SK-N-SH (cell line): ENCODE measurements around the gene PPP2R3B.

Experiments used
- EP300 ChIP-seq, 2 experiments: IDR thresholded peaks; 2 replicates each; pipeline versions ENCODE4 v1.4.0 to v1.6.1; 2012; ENCODE audit warnings: borderline replicate concordance in 1 of 2, low read depth in 1 of 2, low read length in 1 of 2
- GABPA ChIP-seq: IDR thresholded peaks from 2 replicates; pipeline ENCODE4 v1.4.0; 2012; ENCODE audit warnings: low read depth, mild to moderate bottlenecking
- MAX ChIP-seq: IDR thresholded peaks from 2 replicates; pipeline ENCODE4 v1.4.0; 2012; ENCODE audit warnings: low read depth
- MEF2A ChIP-seq: IDR thresholded peaks from 2 replicates; pipeline ENCODE4 v1.4.0; 2012; ENCODE audit warnings: low read depth, borderline replicate concordance
- MXI1 ChIP-seq: IDR thresholded peaks from 2 replicates; pipeline ENCODE4 v1.6.1; 2012; ENCODE audit warnings: mild to moderate bottlenecking, low read depth, low read length, improper control_type of control experiment
- POLR2AphosphoS5 ChIP-seq: IDR thresholded peaks from 2 replicates; pipeline ENCODE4 v1.6.1; 2012; ENCODE audit warnings: low read depth, low read length
- RAD21 ChIP-seq: IDR thresholded peaks from 2 replicates; pipeline ENCODE4 v1.6.1; 2012; ENCODE audit warnings: mild to moderate bottlenecking, low read length
- RCOR1 ChIP-seq: fragments of 150-350 bp; IDR thresholded peaks from 2 replicates; pipeline ENCODE4 v1.6.1; 2017; ENCODE audit warnings: antibody characterized with exemption, low read length
- TAF1 ChIP-seq: IDR thresholded peaks from 2 replicates; pipeline ENCODE4 v1.6.1; 2012; ENCODE audit warnings: low read depth, mild to moderate bottlenecking, low read length, moderate library complexity, borderline replicate concordance
- YY1 ChIP-seq: IDR thresholded peaks from 2 replicates; pipeline ENCODE4 v1.4.0; 2012; ENCODE audit warnings: low read depth, mild to moderate bottlenecking
- TF ChIP-seq, protein P1 (sequence below): fragments of 200-600 bp; sonication (generic); IDR thresholded peaks from 2 replicates; pipeline ENCODE4 v1.6.1; 2017; ENCODE audit warnings: antibody characterized with exemption, mild to moderate bottlenecking, moderate library complexity
- TF ChIP-seq, protein P2 (sequence below): fragments of 150-350 bp; IDR thresholded peaks from 2 replicates; pipeline ENCODE4 v1.6.1; 2017; ENCODE audit warnings: antibody characterized with exemption, low read length, low read depth, borderline replicate concordance

DNA sequence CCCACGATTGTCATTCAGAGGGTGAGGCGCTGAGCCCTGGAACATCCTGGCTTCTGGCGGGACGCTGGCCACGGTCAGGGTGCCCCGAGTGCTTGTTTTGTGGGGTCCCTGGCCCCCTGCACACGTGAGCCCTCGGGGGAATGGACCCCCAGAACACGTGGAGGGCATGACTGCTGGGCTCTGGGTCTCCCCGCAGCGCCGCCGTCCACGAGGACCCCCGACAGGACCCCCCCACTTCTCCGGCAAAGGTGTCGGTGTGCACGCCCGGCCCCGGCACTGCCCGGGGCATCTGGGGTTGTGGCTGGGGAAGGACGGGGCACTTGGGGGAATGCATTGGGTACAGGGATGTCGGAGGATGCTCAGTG is 54.2 kb downstream of the PPP2R3B start:
- TF ChIP-seq, protein P1, sequence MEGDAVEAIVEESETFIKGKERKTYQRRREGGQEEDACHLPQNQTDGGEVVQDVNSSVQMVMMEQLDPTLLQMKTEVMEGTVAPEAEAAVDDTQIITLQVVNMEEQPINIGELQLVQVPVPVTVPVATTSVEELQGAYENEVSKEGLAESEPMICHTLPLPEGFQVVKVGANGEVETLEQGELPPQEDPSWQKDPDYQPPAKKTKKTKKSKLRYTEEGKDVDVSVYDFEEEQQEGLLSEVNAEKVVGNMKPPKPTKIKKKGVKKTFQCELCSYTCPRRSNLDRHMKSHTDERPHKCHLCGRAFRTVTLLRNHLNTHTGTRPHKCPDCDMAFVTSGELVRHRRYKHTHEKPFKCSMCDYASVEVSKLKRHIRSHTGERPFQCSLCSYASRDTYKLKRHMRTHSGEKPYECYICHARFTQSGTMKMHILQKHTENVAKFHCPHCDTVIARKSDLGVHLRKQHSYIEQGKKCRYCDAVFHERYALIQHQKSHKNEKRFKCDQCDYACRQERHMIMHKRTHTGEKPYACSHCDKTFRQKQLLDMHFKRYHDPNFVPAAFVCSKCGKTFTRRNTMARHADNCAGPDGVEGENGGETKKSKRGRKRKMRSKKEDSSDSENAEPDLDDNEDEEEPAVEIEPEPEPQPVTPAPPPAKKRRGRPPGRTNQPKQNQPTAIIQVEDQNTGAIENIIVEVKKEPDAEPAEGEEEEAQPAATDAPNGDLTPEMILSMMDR: no peak
- TF ChIP-seq RCOR1: no peak
- TF ChIP-seq RAD21: no peak
- TF ChIP-seq YY1: no peak
- TF ChIP-seq POLR2AphosphoS5: no peak
- no peak for TF ChIP-seq TAF1
- TF ChIP-seq, protein P2, sequence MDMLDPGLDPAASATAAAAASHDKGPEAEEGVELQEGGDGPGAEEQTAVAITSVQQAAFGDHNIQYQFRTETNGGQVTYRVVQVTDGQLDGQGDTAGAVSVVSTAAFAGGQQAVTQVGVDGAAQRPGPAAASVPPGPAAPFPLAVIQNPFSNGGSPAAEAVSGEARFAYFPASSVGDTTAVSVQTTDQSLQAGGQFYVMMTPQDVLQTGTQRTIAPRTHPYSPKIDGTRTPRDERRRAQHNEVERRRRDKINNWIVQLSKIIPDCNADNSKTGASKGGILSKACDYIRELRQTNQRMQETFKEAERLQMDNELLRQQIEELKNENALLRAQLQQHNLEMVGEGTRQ: no peak
- TF ChIP-seq EP300 (IDR thresholded peaks at IDR 0.05; ENCODE audit: borderline replicate concordance in 1 of 2, low read depth in 1 of 2, low read length in 1 of 2): no peak
- no peak for TF ChIP-seq MEF2A
- no peak for TF ChIP-seq MAX
- TF ChIP-seq GABPA: no peak
- TF ChIP-seq MXI1: no peak
